Neural cell (in vitro differentiated cells): ENCODE measurements around the gene MED13L.

Experiments
- EP300 ChIP-seq: fragments of 450-650 bp; conservative IDR thresholded peaks from 2 replicates; pipeline ENCODE4 v1.6.1; 2014; ENCODE audit warnings: antibody characterized with exemption, mild to moderate bottlenecking, moderate library complexity; ENCODE audit not compliant: poor library complexity, severe bottlenecking
- EZH2 ChIP-seq: fragments of 200-600, 300-800 bp; shearing (Covaris generic), sonication (generic); IDR thresholded peaks from 2 replicates; pipeline ENCODE4 v1.6.1; 2014; ENCODE audit warnings: antibody characterized with exemption, low read length, borderline replicate concordance, mild to moderate bottlenecking; ENCODE audit not compliant: insufficient read depth, poor library complexity, severe bottlenecking
- POLR2AphosphoS5 ChIP-seq: IDR thresholded peaks from 2 replicates; pipeline ENCODE4 v1.6.1; 2012
- RAD21 ChIP-seq: fragments of 450-650 bp; conservative IDR thresholded peaks from 2 replicates; pipeline ENCODE4 v1.6.1; 2014; ENCODE audit warnings: antibody characterized with exemption, mild to moderate bottlenecking, moderate library complexity
- SMC3 ChIP-seq: fragments of 450-650 bp; conservative IDR thresholded peaks from 2 replicates; pipeline ENCODE4 v1.6.1; 2014; ENCODE audit warnings: antibody characterized with exemption, mild to moderate bottlenecking, moderate library complexity; ENCODE audit not compliant: poor library complexity
- TAF1 ChIP-seq: IDR thresholded peaks from 2 replicates; pipeline ENCODE4 v1.6.1; 2012; ENCODE audit warnings: low read depth
- TF ChIP-seq, protein P1 (sequence below): fragments of 450-650 bp; IDR thresholded peaks from 2 replicates; pipeline ENCODE4 v1.5.1; 2014; ENCODE audit warnings: antibody characterized with exemption, mild to moderate bottlenecking, moderate library complexity; ENCODE audit not compliant: poor library complexity, severe bottlenecking

DNA sequence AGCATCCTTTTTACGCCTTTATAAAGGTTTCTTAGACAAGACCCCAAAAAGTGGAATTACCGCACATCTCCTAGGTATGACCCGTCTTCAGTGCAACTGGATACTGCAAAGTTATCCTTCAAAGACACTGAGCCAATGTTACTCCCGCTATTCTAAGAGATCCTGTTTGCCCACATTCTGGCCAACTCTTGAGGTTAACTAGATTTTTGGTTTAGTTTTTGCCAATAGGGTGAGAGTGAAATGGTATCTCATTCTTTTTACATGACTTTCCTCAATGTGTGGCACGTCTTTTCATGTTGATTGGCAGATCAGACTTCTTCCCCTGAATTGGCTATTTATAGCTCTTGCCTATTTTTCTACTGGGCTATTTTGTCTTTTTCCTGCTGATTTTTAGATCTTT is 347.2 kb downstream of the MED13L start:
- TF ChIP-seq POLR2AphosphoS5 (no peak), TAF1 (no peak), RAD21 (no peak), EP300 (no peak), EZH2 (no peak), SMC3 (no peak)
- TF ChIP-seq, protein P1, sequence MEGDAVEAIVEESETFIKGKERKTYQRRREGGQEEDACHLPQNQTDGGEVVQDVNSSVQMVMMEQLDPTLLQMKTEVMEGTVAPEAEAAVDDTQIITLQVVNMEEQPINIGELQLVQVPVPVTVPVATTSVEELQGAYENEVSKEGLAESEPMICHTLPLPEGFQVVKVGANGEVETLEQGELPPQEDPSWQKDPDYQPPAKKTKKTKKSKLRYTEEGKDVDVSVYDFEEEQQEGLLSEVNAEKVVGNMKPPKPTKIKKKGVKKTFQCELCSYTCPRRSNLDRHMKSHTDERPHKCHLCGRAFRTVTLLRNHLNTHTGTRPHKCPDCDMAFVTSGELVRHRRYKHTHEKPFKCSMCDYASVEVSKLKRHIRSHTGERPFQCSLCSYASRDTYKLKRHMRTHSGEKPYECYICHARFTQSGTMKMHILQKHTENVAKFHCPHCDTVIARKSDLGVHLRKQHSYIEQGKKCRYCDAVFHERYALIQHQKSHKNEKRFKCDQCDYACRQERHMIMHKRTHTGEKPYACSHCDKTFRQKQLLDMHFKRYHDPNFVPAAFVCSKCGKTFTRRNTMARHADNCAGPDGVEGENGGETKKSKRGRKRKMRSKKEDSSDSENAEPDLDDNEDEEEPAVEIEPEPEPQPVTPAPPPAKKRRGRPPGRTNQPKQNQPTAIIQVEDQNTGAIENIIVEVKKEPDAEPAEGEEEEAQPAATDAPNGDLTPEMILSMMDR = no peak
